HG02884 (cell line): ENCODE data around the gene HMCN1.
"Not testable (repeated sequence)": the region's sequence is repeated elsewhere in the genome, so short reads cannot be mapped to it uniquely, and the experiment has no call there.

Experiments
- ATAC-seq: cut with Tn5 transposase; IDR thresholded peaks from one replicate; pipeline ENCODE4 v1.9.1; 2021; ENCODE audit warnings: mild to moderate bottlenecking, moderate library complexity; ENCODE audit not compliant: unreplicated experiment

The HMCN1 gene

GRCh38 chr1:185846672-185847444 is 112.7 kb downstream of the HMCN1 start:
- ATAC-seq = no peak

GRCh38 chr1:185849014-185849413 is 114.8 kb downstream of the HMCN1 start:
- no peak for ATAC-seq

GRCh38 chr1:185850366-185850765 is 116.2 kb downstream of the HMCN1 start:
- ATAC-seq = no peak

GRCh38 chr1:185853739-185854138 is 119.5 kb downstream of the HMCN1 start:
- no peak for ATAC-seq

GRCh38 chr1:185856482-185856881 is 122.3 kb downstream of the HMCN1 start:
- ATAC-seq = no peak

- no peak for ATAC-seq
Measured at GRCh38 chr1:185857442-185857841, 123.3 kb downstream of the HMCN1 start.

GRCh38 chr1:185860311-185860710 is 126.1 kb downstream of the HMCN1 start:
- ATAC-seq = no peak

- ATAC-seq = no peak
Measured at GRCh38 chr1:185860859-185861258, 126.7 kb downstream of the HMCN1 start.

GRCh38 chr1:185861630-185862029 is 127.4 kb downstream of the HMCN1 start:
- ATAC-seq = no peak

- ATAC-seq = no peak
Measured at GRCh38 chr1:185862235-185862634, 128.0 kb downstream of the HMCN1 start.

GRCh38 chr1:185864331-185864730 is 130.1 kb downstream of the HMCN1 start:
- no peak for ATAC-seq

GRCh38 chr1:185864889-185865517 is 130.8 kb downstream of the HMCN1 start:
- no peak for ATAC-seq

- no peak for ATAC-seq
Measured at GRCh38 chr1:185869590-185869989, 135.4 kb downstream of the HMCN1 start.

GRCh38 chr1:185871627-185872150 is 137.5 kb downstream of the HMCN1 start:
- ATAC-seq = no peak

GRCh38 chr1:185874246-185874645 is 140.1 kb downstream of the HMCN1 start:
- ATAC-seq = no peak

- no peak for ATAC-seq
Measured at GRCh38 chr1:185880330-185880729, 146.1 kb downstream of the HMCN1 start.

- no peak for ATAC-seq
Measured at GRCh38 chr1:185880779-185881333, 146.7 kb downstream of the HMCN1 start.

GRCh38 chr1:185886046-185886445 is 151.9 kb downstream of the HMCN1 start:
- no peak for ATAC-seq

GRCh38 chr1:185886671-185887070 is 152.5 kb downstream of the HMCN1 start:
- ATAC-seq = no peak

- ATAC-seq = not testable (repeated sequence)
Measured at GRCh38 chr1:185892831-185893403, 158.7 kb downstream of the HMCN1 start.

- no peak for ATAC-seq
Measured at GRCh38 chr1:185894791-185895190, 160.6 kb downstream of the HMCN1 start.
